SK-N-SH (cell line): ENCODE measurements around the gene STATH. TPM values are rescaled to one million over a fixed set of nuclear protein-coding genes. Genes with fewer than 3 reads are reported as not detected.

Experiments
- CTCF ChIA-PET: fragments of 300-600, 350-600 bp; formaldehyde crosslinking; extraction: SDS; loops from one replicate; lab custom pipeline; 2021; lab: Yijun Ruan, JAX
- POLR2A ChIA-PET: fragments of 350-600 bp; sonication (Branson Sonifier 250); formaldehyde crosslinking; extraction: SDS; loops from one replicate; lab custom pipeline; 2020; ENCODE audit warnings: antibody characterized with exemption, inconsistent platforms; lab: Yijun Ruan, JAX
- DNase-seq: peaks from one replicate; pipeline ENCODE4 v3.0.0; 2012
- H2AFZ ChIP-seq: fragments of 200-600 bp; sonication (generic); 2 replicates; pipeline ENCODE4 v1.8.1; 2016; ENCODE audit warnings: antibody characterized with exemption, mild to moderate bottlenecking, low read depth
- H3F3A ChIP-seq: fragments of 200-600 bp; sonication (generic); replicated peaks from 2 replicates; pipeline ENCODE3; 2016; ENCODE audit warnings: antibody characterized with exemption, mild to moderate bottlenecking; ENCODE audit not compliant: insufficient read depth
- H3K27ac ChIP-seq, 2 experiments: fragments of 200-500 bp in 1 of 2; fragments of 200-600 bp in 1 of 2; sonication (Bioruptor generic) in 1 of 2; sonication (generic), shearing (Covaris generic) in 1 of 2; 2 replicates each; pipeline versions ENCODE4 v1.5.1 to v1.6.1; 2014 to 2016; ENCODE audit warnings: low read depth in 2 of 2, inconsistent platforms in 1 of 2, low read length in 1 of 2, mild to moderate bottlenecking in 1 of 2, mixed read lengths in 1 of 2
- H3K27me3 ChIP-seq: fragments of 200-600 bp; sonication (generic), shearing (Covaris generic); 2 replicates; pipeline ENCODE4 v1.6.1; 2016; ENCODE audit warnings: mixed run types; ENCODE audit not compliant: insufficient read depth
- H3K36me3 ChIP-seq, 2 experiments: fragments of 200-500 bp in 1 of 2; fragments of 200-600 bp in 1 of 2; sonication (Bioruptor generic) in 1 of 2; sonication (generic) in 1 of 2; replicated peaks in 1 of 2; 2 replicates each; pipeline versions ENCODE3 to v1.5.1; 2014 to 2016; ENCODE audit warnings: low read length in 1 of 2, mild to moderate bottlenecking in 1 of 2; ENCODE audit not compliant: insufficient read depth in 2 of 2, control insufficient read depth in 1 of 2
- H3K4me1 ChIP-seq, 2 experiments: fragments of 200-500 bp in 1 of 2; fragments of 200-600 bp in 1 of 2; sonication (Bioruptor generic) in 1 of 2; sonication (generic), shearing (Covaris generic) in 1 of 2; 2 replicates each; pipeline versions ENCODE4 v1.5.1 to v1.6.1; 2014 to 2016; ENCODE audit warnings: low read depth in 1 of 2, low read length in 1 of 2, mixed run types in 1 of 2; ENCODE audit not compliant: insufficient read depth in 2 of 2, control insufficient read depth in 1 of 2
- H3K4me2 ChIP-seq: fragments of 200-600 bp; sonication (generic), shearing (Covaris generic); 2 replicates; pipeline ENCODE4 v1.6.1; 2017; ENCODE audit warnings: mixed run types
- H3K4me3 ChIP-seq, 2 experiments: fragments of 200-500 bp in 1 of 2; fragments of 200-600 bp in 1 of 2; sonication (Bioruptor generic) in 1 of 2; sonication (generic), shearing (Covaris generic) in 1 of 2; 2 replicates each; pipeline versions ENCODE4 v1.5.1 to v1.8.1; 2014 to 2016; ENCODE audit warnings: low read depth in 2 of 2, inconsistent platforms in 1 of 2, low read length in 1 of 2, mild to moderate bottlenecking in 1 of 2, mixed read lengths in 1 of 2, moderate library complexity in 1 of 2
- H3K79me2 ChIP-seq: fragments of 200-600 bp; sonication (generic); 2 replicates; pipeline ENCODE4 v1.8.1; 2017; ENCODE audit warnings: mild to moderate bottlenecking; ENCODE audit not compliant: insufficient read depth
- H3K9ac ChIP-seq: fragments of 200-600 bp; sonication (generic); 2 replicates; pipeline ENCODE4 v1.6.1; 2017; ENCODE audit warnings: mixed run types
- H3K9me2 ChIP-seq: fragments of 200-600 bp; sonication (generic); 2 replicates; pipeline ENCODE4 v1.6.1; 2017; ENCODE audit warnings: mixed run types
- H3K9me3 ChIP-seq: fragments of 200-600 bp; sonication (generic); 2 replicates; pipeline ENCODE4 v1.6.1; 2017; ENCODE audit warnings: mixed run types, mild to moderate bottlenecking, moderate library complexity
- H4K20me1 ChIP-seq: fragments of 200-600 bp; sonication (generic); 2 replicates; pipeline ENCODE4 v1.6.1; 2017; ENCODE audit warnings: mild to moderate bottlenecking, mixed run types; ENCODE audit not compliant: insufficient read depth
- CTCF ChIP-seq: fragments of 200-600 bp; sonication (generic); IDR thresholded peaks from 2 replicates; pipeline ENCODE4 v1.6.1; 2017; ENCODE audit warnings: antibody characterized with exemption, mild to moderate bottlenecking, moderate library complexity
- ELF1 ChIP-seq: IDR thresholded peaks from 2 replicates; pipeline ENCODE4 v1.4.0; 2012
- EP300 ChIP-seq, 2 experiments: IDR thresholded peaks; 2 replicates each; pipeline versions ENCODE4 v1.4.0 to v1.6.1; 2012; ENCODE audit warnings: borderline replicate concordance in 1 of 2, low read depth in 1 of 2, low read length in 1 of 2
- FOSL2 ChIP-seq: IDR thresholded peaks from 2 replicates; pipeline ENCODE4 v1.4.0; 2012; ENCODE audit warnings: low read depth, mild to moderate bottlenecking, moderate library complexity, borderline replicate concordance
- FOXJ3 ChIP-seq: sonication (generic); formaldehyde crosslinking; IDR thresholded peaks from 2 replicates; pipeline ENCODE4 v1.5.1; 2020; ENCODE audit warnings: mild to moderate bottlenecking, missing genetic modification reagents
- NFIC ChIP-seq: IDR thresholded peaks from 2 replicates; pipeline ENCODE4 v1.4.0; 2012; ENCODE audit warnings: borderline replicate concordance
- PBX3 ChIP-seq: IDR thresholded peaks from 2 replicates; pipeline ENCODE4; 2012
- POLR2AphosphoS5 ChIP-seq: IDR thresholded peaks from 2 replicates; pipeline ENCODE4 v1.6.1; 2012; ENCODE audit warnings: low read depth, low read length
- RAD21 ChIP-seq: IDR thresholded peaks from 2 replicates; pipeline ENCODE4 v1.6.1; 2012; ENCODE audit warnings: mild to moderate bottlenecking, low read length
- RFX5 ChIP-seq: IDR thresholded peaks from 2 replicates; pipeline ENCODE4 v1.6.1; 2012; ENCODE audit warnings: mild to moderate bottlenecking, improper control_type of control experiment, low read length
- RXRA ChIP-seq: IDR thresholded peaks from 2 replicates; pipeline ENCODE4 v1.4.0; 2012; ENCODE audit warnings: low read depth, mild to moderate bottlenecking, borderline replicate concordance
- SMC3 ChIP-seq: IDR thresholded peaks from 2 replicates; pipeline ENCODE4 v1.6.1; 2012; ENCODE audit warnings: low read depth, low read length, improper control_type of control experiment
- TCF12 ChIP-seq: IDR thresholded peaks from 2 replicates; pipeline ENCODE4 v1.4.0; 2012
- TEAD4 ChIP-seq: IDR thresholded peaks from 2 replicates; pipeline ENCODE4 v1.4.0; 2012; ENCODE audit warnings: mild to moderate bottlenecking, borderline replicate concordance; ENCODE audit not compliant: insufficient read depth
- USF1 ChIP-seq: IDR thresholded peaks from 2 replicates; pipeline ENCODE4 v1.4.0; 2012; ENCODE audit warnings: low read depth, borderline replicate concordance
- YY1 ChIP-seq: IDR thresholded peaks from 2 replicates; pipeline ENCODE4 v1.4.0; 2012; ENCODE audit warnings: low read depth, mild to moderate bottlenecking
- ZBTB33 ChIP-seq: IDR thresholded peaks from 2 replicates; pipeline ENCODE4 v1.4.0; 2012; ENCODE audit warnings: low read depth, borderline replicate concordance
- WGBS: methylation state at CpG from one replicate; pipeline ENCODE4 v1.1.6; 2017; ENCODE audit warnings: low lambda C conversion rate; 5-methylcytosine and 5-hydroxymethylcytosine counted together
- polyA plus RNA-seq, 3 experiments: library from polyadenylated mRNA; depleted of rRNA; stranded (reverse); fragments of >200 nt; gene quantifications; 2 replicates each; pipeline ENCODE4 v1.2.3, GENCODE V29; 2012

Gene STATH
- polyA plus RNA-seq, 1 of the 3 experiments (the other 2 are of a cell fraction): not detected

- no peaks in the 10 kb centered on the region for H3K79me2 ChIP-seq
- H3K4me3 ChIP-seq: no peak overlapping the region
- WGBS: 30% methylated on average over 3 of the region's 3 CpGs
- no peak overlapping the region for H3K4me2 ChIP-seq
- H3K36me3 ChIP-seq: no peaks in the 10 kb centered on the region
- no peaks in the 10 kb centered on the region for H4K20me1 ChIP-seq
- H3K9me2 ChIP-seq: no peaks in the 10 kb centered on the region
- CTCF ChIA-PET: no interaction called here
- no peaks in the 10 kb centered on the region for H3F3A ChIP-seq
- no peak overlapping the region for H3K9ac ChIP-seq
- no peak for TF ChIP-seq RFX5
- no peak for TF ChIP-seq POLR2AphosphoS5
- TF ChIP-seq USF1: no peak
- TF ChIP-seq NFIC: no peak
- no peak for TF ChIP-seq TEAD4
- TF ChIP-seq FOSL2: no peak
- TF ChIP-seq RAD21: no peak
- no peak for TF ChIP-seq ELF1
- TF ChIP-seq PBX3: no peak
- no peak for TF ChIP-seq EP300 (IDR thresholded peaks at IDR 0.05; ENCODE audit: borderline replicate concordance in 1 of 2, low read depth in 1 of 2, low read length in 1 of 2)
- TF ChIP-seq YY1: no peak
- TF ChIP-seq FOXJ3 (CRISPR knock-in tag): no peak
- TF ChIP-seq ZBTB33: no peak
- TF ChIP-seq SMC3: no peak
- TF ChIP-seq TCF12: no peak
- TF ChIP-seq RXRA: no peak
- TF ChIP-seq CTCF: no peak
- no peaks in the 10 kb centered on the region for H3K9me3 ChIP-seq
- DNase-seq: no peak
- POLR2A ChIA-PET: no interaction called here
- H3K27ac ChIP-seq: no peak overlapping the region
- no peaks in the 10 kb centered on the region for H3K27me3 ChIP-seq
- no peaks in the 10 kb centered on the region for H3K4me1 ChIP-seq
- no peak overlapping the region for H2AFZ ChIP-seq
Measured at GRCh38 chr4:69999420-69999819, 3.7 kb downstream of the STATH start.
